Right lung (tissue), 10 donors: ENCODE measurements around the gene EPHA5. TPM values are rescaled to one million over a fixed set of nuclear protein-coding genes. Genes with fewer than 3 reads are reported as not detected.
A peak's percentile ranks its signal among the peaks of the same experiment; 100 is the strongest.

Source experiments
- DNase-seq, 2 donors: peaks; one replicate each; pipeline ENCODE4 v3.0.0-alpha.2; 2013
- long read RNA-seq, 8 donors: transcript quantifications; one replicate each; lab custom pipeline, GENCODE V29; 2026
- polyA plus RNA-seq, 5 donors: library from polyadenylated mRNA; unstranded; fragments of 120-200 nt; gene quantifications; one replicate each; pipeline versions ENCODE4 v1.2.1 to v1.2.3, GENCODE V29; 2013; ENCODE audit warnings: inconsistent platforms in 1 of 5, low replicate concordance in 1 of 5; ENCODE audit not compliant: insufficient read length in 5 of 5, insufficient read depth in 1 of 5

EPHA5 gene
- under 1 TPM in 4 of 5 donors, not detected in 1; 0.03 to 0.10 (median 0.05) TPM for polyA plus RNA-seq
- long read RNA-seq, donor 1 = 0 reads
- long read RNA-seq, donor 2 = 0 reads
- long read RNA-seq, donor 3 = 0 reads
- long read RNA-seq, donor 4 = 0 reads
- long read RNA-seq, donor 5 = 0 reads
- long read RNA-seq, donor 6 = 0 reads
- long read RNA-seq, donor 7 = 0 reads
- long read RNA-seq, donor 8, partial matches to known transcripts = 18 of 18 reads
- long read RNA-seq, donor 8, other reads (novel, unspliced or antisense) = 0 of 18 reads

DNA sequence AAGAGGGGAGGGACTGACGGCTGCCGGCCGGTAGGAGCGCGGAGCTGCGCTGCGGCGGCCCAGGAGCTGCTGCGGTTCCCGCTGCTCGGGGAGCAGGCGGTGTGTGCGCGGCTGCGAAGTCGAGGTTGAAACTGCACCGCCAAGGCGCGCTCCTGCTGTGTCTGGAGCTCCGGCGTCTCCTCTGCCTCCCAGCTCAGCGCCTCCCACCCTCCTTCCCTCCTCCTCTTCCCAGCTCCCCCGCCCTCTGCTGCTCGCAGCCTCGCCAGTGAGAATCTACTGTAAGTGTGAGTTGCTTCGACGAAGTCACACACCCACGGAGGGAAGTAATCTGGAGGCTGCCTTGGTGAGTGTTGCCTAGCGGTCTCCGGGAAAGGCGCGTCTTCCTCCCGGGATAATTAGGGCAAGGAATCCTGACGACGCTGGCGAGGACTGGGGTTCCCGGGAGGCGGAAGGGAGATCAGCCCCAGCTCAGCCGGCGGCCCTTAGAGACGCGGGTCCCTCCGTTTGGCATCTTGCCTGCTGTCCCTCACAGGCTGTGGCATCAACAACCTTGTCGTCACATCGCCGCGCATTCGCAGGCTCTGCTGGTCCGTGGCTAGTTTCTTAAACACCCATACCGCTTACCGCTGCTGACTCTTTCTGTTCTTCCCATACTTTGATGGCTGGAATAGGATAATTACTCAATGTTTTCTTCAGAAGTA lies at the start of gene EPHA5:
Gene EPHA5 (minus strand): TSS at position 159 of the 701 bp plus-strand sequence. CDS start 747 bp downstream, outside the sequence.
- DNase-seq = peak; percentile 47

DNA sequence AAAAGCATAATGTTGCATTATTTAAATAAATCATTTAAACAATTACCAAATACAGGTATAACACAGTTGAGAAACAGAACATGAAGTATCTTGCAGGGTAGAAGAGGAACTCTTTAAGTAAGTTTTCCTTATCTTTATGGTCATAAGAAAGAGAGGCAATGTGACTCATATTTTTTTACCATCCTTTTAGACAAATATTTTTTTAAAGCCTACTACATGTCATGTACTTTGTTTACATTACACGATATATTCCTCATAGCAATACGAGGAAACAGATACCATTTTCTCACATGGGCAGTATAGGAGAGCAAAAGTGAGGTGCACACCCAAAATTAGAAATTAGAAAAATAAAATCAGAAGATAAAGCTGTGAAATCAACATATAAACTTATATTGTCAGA lies 49.3 kb upstream of the EPHA5 start:
- no peak for DNase-seq

DNA sequence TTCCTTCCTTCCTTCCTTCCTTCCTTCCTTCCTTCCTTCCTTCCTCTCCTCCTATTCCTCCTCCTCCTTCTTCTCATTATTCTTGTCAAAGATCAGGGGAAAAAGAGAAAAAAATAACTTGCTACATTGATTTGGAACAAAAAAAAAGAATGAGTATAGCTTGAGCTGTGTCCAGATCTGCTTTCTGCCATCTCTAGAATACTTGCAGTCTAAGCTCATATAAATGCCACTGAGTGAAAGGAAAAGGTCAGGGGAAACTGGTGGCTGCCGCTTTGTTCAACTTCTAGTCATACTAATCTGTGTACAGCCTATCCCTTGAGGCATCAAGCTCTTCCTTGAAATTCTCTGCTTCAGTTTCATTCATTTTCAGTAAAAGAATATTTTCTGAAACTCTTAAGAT lies 28.3 kb upstream of the EPHA5 start:
- no peak for DNase-seq

DNA sequence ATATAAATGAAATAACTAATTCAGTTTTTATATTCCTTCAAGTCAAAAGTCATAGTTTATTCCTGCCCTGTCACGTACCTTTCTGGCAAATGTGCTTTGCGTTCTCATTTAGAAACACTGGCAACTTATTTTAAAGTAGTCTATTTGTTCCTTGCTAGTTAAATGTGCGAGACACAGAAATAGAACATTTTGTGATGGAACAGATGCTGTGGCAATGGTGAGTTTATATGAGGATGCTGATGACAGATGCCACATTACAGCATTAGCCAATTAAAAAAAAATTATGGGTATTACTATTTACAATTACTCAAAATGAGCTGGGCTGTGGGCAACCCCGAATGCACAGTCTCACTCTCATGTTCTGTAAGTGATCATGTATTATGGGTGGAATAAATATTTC lies 26.1 kb upstream of the EPHA5 start:
- no peak for DNase-seq

DNA sequence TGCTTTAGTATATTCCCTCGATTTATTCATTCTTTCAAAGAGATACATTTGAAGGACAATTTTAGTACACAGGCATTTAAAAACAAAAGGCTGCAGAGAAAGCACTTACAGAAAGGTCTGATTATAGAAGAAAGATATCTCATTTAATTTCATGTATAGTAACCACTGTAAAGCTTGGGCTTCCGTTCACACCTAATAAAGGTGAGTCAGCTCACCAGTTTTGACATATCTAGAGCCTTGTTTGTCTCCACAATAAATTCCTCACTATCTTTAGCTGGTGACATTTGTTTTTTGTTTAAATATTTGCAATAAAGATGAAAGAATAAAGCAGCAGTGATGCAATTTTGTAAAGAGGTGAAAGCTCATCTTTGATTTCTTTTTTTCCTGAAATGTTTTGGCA lies 1.1 kb upstream of the EPHA5 start:
- DNase-seq = no peak

DNA sequence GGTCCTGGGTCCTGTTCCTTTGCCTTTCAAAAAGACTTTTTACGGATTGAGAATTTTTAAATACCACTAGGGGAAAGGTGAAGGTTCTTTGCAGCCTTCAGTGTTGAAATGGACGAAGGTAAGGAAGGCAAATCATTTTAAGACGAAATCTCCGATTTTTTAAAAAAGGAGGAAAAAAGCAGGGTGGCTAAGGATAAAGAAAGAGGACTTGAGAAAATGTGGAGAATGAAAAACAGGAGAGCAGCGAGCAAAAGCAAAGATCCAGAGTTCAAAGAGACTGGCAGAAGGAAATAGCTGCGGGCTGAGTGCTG lies 314 bp downstream of the EPHA5 start:
- no peak for DNase-seq

DNA sequence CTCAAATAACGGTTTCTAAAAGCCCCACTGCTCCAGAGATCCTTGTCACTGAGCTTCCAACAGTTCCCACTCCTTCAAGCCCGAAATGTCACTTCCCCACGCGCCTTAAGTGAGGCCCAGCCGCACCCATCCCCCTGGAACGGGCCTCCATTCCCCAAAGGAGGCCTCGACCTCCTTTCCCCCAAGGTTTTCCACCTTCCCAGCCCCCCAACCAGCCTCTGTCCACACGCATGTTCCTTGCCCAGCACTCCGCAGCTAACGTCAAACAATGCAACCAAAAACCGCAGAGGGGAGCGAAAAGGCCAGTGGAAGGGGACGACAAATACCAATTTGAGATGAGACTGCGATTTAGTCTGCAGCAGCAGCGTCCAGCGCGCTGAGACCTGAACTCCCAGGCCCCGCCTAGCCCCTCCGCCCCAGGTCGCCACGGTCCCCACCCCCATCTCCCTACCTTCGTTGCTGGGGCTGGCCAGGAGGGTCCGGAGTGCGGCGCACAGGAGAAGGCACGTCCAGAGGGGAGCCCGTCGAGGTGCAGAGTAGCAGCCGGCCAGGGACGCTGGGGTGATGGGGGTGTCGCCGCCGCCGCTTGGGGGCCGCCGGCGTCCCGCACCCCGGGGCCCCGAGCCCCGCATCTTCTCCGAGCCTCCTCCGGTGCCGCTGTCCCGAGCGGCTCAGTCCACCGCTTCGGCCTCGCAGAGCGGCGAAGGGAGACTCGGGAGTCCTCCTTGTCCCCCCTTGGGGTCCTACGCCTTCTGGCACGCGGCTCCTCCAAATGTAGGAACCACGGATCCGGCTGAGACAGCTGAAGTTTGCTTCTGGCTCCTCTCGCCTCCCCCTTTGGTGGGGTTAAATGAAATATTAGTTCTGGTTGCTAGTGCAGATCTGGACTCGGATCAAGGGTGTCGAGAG lies 924 bp downstream of the EPHA5 start:
- DNase-seq = no peak

DNA sequence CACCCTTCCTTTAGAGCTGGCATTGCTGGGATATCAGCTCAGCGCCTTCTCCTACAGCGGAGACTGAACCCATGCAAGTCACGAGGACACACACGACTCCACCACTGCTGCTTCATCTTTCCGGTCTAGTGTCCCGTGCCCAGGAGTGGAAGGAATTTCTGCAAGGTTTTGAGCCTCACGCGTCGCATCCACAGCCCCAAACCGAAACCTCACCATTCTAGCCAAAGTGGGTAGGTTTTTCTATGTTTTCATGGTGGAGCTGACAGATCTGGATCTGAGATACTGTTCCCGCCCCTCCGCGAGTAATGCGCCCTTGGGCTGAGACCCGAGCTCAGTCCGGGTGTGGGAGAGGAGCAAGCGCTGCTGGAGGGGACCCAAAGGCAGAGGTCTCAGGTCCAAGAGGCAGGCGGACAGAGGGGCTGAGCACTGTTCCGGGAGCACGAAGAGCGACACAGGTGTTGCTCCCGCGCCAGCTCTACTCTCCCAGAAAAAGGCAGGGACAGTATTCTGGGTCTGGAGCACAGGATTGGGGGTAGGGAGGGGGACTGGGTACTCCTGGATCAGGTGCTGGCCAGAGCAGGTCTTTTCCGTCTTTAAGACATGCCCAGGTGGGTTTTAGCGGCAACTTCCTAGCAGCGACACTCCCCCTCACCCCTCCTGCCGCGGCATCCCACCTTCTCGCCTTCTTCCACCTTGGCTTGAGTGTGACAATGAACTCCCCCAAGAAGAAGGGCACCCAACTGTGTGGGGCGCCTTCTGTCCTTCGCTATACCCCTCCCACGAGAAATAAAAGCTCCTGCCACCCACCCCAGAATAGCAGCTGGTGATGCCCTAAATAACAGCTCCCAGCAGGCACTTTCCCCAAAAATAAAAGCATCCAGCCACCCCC lies 1.8 kb downstream of the EPHA5 start:
- DNase-seq = no peak

DNA sequence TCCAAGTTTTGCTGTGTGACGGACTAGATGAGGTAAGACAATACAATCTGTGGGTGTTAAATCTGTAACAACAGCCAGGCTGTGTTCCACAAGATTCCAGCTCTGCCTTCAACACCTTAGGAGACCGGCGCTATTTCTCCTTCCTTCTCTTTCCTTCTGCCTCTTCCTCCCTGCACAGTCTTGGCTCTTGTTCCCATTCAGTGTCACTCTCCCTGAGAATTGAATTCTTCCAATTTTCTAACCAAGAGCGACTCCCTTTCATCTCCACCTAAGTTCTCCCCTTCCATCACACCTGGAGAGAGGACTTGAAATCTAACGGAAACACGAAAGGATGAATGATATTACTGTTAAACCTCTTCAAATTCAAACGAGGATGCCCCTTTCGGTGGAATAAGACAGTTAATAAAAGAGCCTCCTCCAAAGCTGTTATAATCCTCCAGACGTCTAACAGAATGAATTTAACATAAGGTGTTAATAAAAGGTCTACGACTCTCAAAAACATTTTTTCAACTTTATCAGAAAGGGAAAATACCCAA lies 2.7 kb downstream of the EPHA5 start:
- DNase-seq = no peak

DNA sequence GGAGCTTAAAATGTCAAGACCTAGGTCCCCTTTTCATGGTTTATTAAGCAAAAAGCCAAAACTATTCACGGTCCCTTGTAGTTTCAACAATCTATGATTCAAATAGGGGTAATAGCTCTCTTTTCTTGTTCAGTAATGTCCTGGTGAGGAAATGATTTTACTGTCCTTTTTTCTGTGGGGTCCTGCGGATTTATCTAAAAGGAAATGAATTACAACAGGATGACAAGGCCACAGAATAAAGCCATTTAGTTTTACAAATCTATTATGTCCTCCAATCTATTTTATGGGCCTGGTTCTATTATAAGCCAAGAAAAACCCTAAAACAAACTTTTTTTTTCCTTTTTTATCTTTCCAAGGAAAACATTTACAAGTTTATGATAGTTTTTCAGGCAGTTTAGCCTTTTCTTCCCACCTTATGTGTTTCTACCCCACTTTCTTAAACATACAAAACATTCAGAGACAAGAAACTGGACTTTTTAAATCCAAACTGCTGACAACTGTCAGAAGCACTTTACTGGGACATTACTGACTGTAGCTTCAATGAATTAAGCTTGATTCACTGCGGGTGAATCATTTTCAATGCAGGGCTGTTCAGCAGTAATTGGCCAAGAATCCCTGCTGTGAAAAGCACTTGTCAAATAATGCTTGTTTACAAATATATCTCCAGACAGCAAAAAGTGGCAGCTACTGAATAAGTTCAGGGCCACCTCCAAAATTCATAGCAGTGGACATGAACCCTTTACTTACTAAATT lies 4.3 kb downstream of the EPHA5 start:
- DNase-seq = no peak

DNA sequence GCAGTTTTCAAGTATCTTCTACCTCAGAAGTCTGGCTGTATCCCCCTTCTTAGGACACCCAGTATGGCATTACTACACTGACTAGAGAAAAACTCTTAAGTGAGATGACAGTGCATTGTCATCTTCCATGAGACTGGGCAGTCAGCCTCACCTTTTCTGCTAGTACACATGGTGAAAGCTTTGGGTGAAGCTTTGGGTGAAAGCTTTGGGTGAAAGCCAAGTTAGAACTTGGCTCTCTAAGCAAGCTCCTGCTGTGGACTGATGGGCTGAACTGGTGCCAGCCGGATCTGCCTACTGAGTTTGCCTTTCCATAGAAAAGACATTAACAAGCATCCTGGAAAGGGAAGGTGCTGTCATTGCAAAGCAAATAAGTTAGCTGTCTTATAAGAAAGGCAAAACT lies 8.8 kb downstream of the EPHA5 start:
- no peak for DNase-seq

DNA sequence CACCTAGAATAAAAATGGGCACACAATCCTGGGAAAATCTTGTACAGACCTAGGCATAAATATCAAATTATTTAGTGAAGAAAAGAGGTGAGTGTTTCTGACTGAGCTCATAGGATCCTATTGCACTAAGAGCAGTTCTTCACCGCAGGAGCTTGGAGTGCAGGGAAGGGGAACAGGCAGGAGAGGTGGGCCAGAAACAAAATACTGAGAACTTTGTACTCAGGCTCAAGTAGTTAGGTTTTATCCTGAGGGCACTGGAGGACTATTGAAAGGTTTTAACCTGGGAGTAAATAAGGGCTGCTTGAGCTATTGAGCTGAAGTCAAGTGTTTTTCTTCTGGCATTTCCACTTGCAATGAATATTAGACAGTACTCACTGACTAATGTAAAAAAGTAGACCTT lies 12.2 kb downstream of the EPHA5 start:
- DNase-seq = peak in 1 of 2 donors; percentile 15

DNA sequence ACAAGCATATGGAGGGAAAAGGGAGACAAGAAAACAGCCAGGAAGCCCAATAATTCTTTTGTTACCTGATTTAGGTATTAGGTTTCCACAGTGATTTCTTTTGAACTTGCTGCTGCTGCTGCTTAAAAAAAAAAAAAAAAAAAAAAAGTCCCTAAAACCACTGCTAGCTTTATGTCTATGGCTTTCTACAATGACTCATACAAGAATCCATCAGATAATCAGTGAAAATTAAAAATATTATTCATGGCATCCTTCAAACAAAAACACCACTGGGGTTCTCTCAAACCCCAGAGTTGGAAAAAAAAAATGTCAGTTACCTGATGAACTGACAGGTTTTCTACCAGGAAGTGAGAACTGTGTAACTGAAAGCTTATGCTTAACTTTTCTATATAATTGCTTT lies 14.3 kb downstream of the EPHA5 start:
- no peak for DNase-seq

DNA sequence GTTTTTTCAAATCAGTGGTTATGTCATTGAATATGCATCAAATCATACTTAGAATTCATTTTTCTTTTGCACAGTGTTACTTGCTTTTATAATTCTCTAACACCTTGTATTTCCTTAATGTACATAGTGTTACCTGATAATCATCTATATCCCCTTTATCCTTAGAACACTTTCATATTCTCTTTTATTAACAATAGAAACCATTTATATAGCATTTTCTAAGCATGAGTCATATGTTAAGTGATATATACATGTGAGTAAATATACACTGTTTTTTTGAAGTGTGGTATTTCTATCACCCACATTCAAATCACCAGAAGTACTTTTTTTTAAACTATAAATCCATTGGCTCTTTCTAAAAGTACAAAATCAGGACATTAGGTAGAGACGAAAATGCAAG lies 15.3 kb downstream of the EPHA5 start:
- DNase-seq = no peak

DNA sequence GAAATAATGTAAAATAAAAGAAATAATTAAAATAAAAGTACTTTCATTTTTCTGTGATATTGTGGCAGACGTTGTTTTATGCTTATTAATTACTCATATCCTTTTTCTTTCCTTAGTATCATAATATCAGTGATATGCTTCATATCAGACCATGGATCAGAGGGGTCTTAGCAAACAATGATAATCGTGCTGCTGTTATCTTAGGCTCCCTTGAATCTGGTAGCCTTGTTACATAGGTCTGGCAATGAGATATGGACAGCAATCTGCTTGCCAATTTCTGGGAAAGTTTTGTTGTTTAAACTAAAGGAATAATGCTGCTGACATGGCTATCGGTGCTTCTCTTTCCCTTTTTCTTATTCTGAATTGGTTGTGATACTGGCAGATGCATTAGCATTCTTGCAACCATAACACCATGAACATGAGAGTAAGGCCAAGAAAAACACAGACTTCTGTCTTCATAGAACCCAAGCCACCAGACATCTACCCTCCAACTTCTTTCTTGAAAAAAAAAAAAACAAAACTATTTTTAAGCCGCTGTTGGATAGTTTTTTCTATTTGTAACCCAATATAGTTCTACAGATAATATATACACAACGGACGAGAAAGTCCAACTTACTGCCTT lies 16.4 kb downstream of the EPHA5 start:
- DNase-seq = no peak

DNA sequence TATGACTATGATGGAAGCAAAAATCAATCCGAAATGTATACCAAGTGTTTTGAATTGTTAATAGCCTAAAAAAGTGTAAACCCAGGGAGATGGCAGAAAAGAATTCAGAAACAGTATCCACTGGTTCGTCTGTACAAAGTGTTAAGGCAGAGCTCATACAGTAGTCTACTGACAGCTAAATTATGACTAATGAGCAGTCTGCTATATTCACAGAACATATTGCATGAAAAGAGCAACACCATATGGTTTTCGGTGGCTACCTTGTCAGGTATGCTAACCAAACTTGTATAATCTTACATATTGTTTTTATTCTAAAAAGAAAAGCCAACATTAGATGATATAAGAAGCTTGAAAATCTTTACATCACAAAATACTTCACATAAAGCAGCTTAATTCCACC lies 18.5 kb downstream of the EPHA5 start:
- DNase-seq = no peak

DNA sequence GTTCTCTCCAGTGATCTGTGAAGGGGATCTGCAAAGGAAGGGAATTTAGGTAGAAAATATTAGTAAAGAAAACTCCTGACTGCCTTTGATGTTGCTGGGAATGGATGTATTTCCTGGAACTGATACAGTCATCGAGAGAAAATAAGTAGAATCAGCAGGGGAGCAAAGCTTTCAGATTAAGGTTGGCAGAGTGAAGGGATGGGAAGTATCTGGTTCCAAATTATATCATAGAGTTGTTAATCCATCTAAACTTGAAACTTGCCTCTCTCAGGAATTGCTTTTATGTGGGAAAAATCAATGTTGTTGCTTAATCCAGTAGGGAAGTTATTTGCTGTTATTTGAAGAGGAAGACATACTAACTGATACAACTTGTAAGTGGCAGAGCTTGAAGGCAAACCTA lies 19.3 kb downstream of the EPHA5 start:
- DNase-seq = no peak

DNA sequence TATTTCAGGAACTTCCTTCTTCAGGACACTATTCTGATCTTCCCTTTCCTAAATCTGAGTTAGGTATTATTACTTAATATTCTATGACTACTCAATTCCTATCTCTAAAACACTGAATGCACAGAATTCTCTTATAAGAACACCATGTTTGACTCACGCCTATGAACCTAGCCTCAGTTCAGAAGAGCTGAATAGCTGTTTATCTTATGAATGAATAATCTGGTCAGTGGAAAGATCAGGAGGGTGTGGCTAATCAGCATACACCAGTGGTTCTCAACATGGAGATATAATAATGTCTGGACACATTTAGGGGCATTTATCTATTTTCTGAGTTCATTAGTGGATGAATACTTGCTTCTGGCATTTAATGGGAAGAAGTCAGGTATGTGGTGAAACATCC lies 24.2 kb downstream of the EPHA5 start:
- no peak for DNase-seq

DNA sequence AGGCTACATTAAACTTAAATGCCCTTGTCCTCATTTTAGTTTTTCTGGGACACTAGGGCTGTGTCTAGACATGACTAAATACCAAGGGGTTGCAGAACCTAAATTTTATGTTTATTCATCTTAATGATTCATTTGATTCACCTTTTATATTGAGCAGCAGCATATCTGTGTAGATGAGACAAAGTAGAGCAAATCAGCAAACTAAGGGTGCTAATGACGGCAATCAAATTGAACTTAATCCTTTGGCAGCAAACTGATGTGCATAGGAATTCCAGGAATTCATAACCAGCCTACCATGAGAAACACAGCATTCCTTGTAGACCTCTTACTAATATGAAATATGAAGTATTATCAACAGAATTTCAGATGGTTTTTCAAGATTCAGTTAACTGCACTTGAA lies 25.1 kb downstream of the EPHA5 start:
- DNase-seq = no peak
